AG20443 (cell line): ENCODE data around the gene ABCB9.

Source experiments
- DNase-seq: peaks from one replicate; pipeline ENCODE4 v3.0.0; 2012; ENCODE audit warnings: low spot score, mixed read lengths

The ABCB9 gene

GRCh38 chr12:122981587-122982476, 15.6 kb upstream of the ABCB9 start:
- no peak for DNase-seq

GRCh38 chr12:122981036-122981471, 14.8 kb upstream of the ABCB9 start:
- DNase-seq = no peak

GRCh38 chr12:122980183-122981035, 14.1 kb upstream of the ABCB9 start, which contains the start of gene ARL6IP4:
Gene ARL6IP4 (plus strand): TSS chr12:122980681. CDS start chr12:122981140, 459 bp downstream.
- DNase-seq = peak; percentile 92

GRCh38 chr12:122979908-122980182, 13.6 kb upstream of the ABCB9 start:
- no peak for DNase-seq

GRCh38 chr12:122979001-122979907, 13.0 kb upstream of the ABCB9 start:
- no peak for DNase-seq

GRCh38 chr12:122978507-122978955, 12.3 kb upstream of the ABCB9 start:
- DNase-seq = no peak

GRCh38 chr12:122977655-122978392, 11.6 kb upstream of the ABCB9 start:
- DNase-seq = no peak

GRCh38 chr12:122977153-122977552, 10.9 kb upstream of the ABCB9 start:
- DNase-seq = no peak

GRCh38 chr12:122976648-122976975, 10.3 kb upstream of the ABCB9 start:
- DNase-seq = no peak

- no peak for DNase-seq
These were observed 9.8 kb upstream of the ABCB9 start for GRCh38 chr12:122975790-122976647.

- DNase-seq = peak; percentile 93
These were observed 8.9 kb upstream of the ABCB9 start, which contains the start of gene OGFOD2 for GRCh38 chr12:122974892-122975789. Gene OGFOD2 (plus strand): TSS chr12:122975244. CDS start chr12:122975252, 8 bp downstream.

- DNase-seq = peak; percentile 94
These were observed 8.1 kb upstream of the ABCB9 start for GRCh38 chr12:122974274-122974891.

GRCh38 chr12:122969676-122970075, 3.4 kb upstream of the ABCB9 start:
- no peak for DNase-seq

GRCh38 chr12:122968104-122968503, 1.8 kb upstream of the ABCB9 start:
- DNase-seq = no peak

GRCh38 chr12:122966743-122967550, 684 bp upstream of the ABCB9 start:
- no peak for DNase-seq

- no peak for DNase-seq
These were observed 927 bp downstream of the ABCB9 start for GRCh38 chr12:122965321-122965751.

- DNase-seq = no peak
These were observed 1.6 kb downstream of the ABCB9 start for GRCh38 chr12:122964439-122965257.
